ENCODE measurements around the gene HOGA1.

- TF ChIP-seq CTCF (IDR thresholded peaks at IDR 0.05) (no peak), POLR2AphosphoS5 (IDR thresholded peaks at IDR 0.05; ENCODE audit: low read depth, low read length) (no peak)
These were observed 15.1 kb downstream of the HOGA1 start for GRCh38 chr10:97599272-97599619.

Measured in Panc1 (cell line).